Measurements from ENCODE around the gene MMP19.

Gene MMP19

DNA sequence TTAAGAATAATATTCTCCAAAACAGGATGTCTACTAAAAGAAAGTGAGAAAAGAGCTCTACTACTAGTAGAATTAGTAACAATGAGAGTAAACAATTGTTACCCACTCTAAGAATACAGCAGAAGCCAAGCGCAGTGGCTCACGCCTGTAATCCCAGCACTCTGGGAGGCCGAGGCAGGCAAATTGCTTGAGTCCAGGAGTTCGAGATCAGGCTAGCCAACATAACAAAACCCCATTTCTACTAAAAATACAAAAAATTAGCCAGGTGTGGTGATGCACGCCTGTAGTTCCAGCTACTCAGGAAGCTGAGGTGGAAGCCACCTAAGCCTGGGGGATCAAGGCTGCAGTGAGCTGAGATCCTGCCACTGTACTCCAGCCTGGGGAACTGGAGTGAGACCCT is 18.0 kb downstream of the MMP19 start:
- H2AK5ac ChIP-seq (ENCODE audit: low read length, severe bottlenecking) = no peak overlapping the region
- no peak overlapping the region for H3K4me3 ChIP-seq (ENCODE audit: insufficient read depth in 1 of 2, low read depth in 1 of 2, low read length in 2 of 2)
- no peak overlapping the region for H4K8ac ChIP-seq (ENCODE audit: low read length)
- H2BK15ac ChIP-seq (ENCODE audit: low read depth, poor library complexity, severe bottlenecking) = no peak overlapping the region
- H3K18ac ChIP-seq (ENCODE audit: low read depth in 1 of 2, low read length in 2 of 2) = no peak overlapping the region
- H3K36me3 ChIP-seq (ENCODE audit: control insufficient read depth in 1 of 2, insufficient read depth in 2 of 2, low read depth in 1 of 2, low read length in 2 of 2) = peaks cover 28 to 48% of the 10 kb centered on the region in 2 experiments
- no peaks in the 10 kb centered on the region for H3K9me3 ChIP-seq (ENCODE audit: control insufficient read depth, low read length)
- H3K4me2 ChIP-seq (ENCODE audit: low read length, poor library complexity, severe bottlenecking) = no peak overlapping the region
- no peak overlapping the region for H2BK12ac ChIP-seq (ENCODE audit: low read length in 2 of 2)
- no peak for DNase-seq
- H3K4me1 ChIP-seq (ENCODE audit: control insufficient read depth, insufficient read depth, low read depth, low read length) = peaks cover 18% of the 10 kb centered on the region
- no peaks in the 10 kb centered on the region for H3K27me3 ChIP-seq (ENCODE audit: control insufficient read depth in 1 of 2, insufficient read depth in 1 of 2, low read length in 2 of 2)
- H4K91ac ChIP-seq (ENCODE audit: low read length) = no peak overlapping the region
- H3K9ac ChIP-seq (ENCODE audit: low read length) = peak overlapping the region; percentile 42
- no peak overlapping the region for H2BK5ac ChIP-seq (ENCODE audit: low read depth, low read length, poor library complexity, severe bottlenecking)
- H2BK120ac ChIP-seq (ENCODE audit: low read depth, low read length) = no peak overlapping the region
- 95% methylated on average over 5 of the region's 5 CpGs for WGBS
- H3K23ac ChIP-seq (ENCODE audit: low read length in 2 of 2) = no peak overlapping the region
- H3K79me1 ChIP-seq (replicated peaks; ENCODE audit: low read length, poor library complexity, severe bottlenecking) = peaks cover 15% of the 10 kb centered on the region
- H2AFZ ChIP-seq (ENCODE audit: low read depth, low read length) = no peak overlapping the region
- no peak overlapping the region for H3K14ac ChIP-seq (ENCODE audit: low read length in 2 of 2)
- H3K4ac ChIP-seq (ENCODE audit: low read depth in 1 of 2, low read length in 2 of 2) = no peak overlapping the region
- H3K27ac ChIP-seq (ENCODE audit: low read length, poor library complexity, severe bottlenecking) = no peak overlapping the region

DNA sequence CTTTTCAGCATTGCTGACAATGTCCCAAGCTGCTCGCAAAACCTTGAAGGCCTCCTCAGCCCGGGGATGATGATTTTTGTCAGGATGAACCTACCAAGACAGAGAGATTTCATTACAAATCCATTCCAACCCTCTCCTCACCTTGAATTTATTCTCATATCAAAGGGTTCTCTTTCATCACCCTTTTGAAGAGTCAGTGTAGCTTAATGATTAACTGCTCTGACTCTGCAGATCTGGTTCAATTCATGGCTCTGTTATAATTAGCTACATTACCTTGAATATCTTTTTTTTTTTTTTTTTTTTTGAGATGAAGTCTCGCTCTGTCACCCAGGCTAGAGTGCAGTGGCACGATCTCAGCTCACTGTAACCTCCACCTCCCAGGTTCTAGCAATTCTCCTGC is 19.3 kb downstream of the MMP19 start:
- no peak for DNase-seq
- WGBS = 98% methylated on average over 2 of the region's 4 CpGs
- no peak overlapping the region for H2BK12ac ChIP-seq (ENCODE audit: low read length in 2 of 2)

DNA sequence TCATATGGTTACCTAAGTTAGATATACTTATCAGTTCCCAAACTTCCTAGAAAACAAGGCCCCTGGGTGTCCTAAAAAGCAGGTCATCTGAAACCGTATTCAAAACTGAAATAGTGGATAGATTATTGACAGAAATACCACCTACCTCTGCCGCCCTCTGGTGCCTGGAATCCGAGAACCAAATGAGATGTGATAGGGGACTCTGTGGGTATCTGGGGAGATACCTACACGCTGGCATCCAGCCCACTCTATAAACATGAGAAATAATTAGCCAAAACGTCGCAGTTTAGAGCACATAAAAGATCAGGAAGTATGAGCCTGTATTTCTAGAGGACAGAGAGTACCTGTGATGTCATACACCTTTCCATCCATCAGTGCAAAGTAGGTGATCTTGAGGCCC is 20.5 kb downstream of the MMP19 start:
- H3K14ac ChIP-seq (ENCODE audit: low read length in 2 of 2) = no peak overlapping the region
- H2AK5ac ChIP-seq (ENCODE audit: low read length, severe bottlenecking) = no peak overlapping the region
- peak; percentile 22 for DNase-seq
- no peak overlapping the region for H2BK5ac ChIP-seq (ENCODE audit: low read depth, low read length, poor library complexity, severe bottlenecking)
- H3K27me3 ChIP-seq (ENCODE audit: control insufficient read depth in 1 of 2, insufficient read depth in 1 of 2, low read length in 2 of 2) = no peaks in the 10 kb centered on the region
- H3K23ac ChIP-seq (ENCODE audit: low read length in 2 of 2) = no peak overlapping the region
- no peak overlapping the region for H3K18ac ChIP-seq (ENCODE audit: low read depth in 1 of 2, low read length in 2 of 2)
- no peak overlapping the region for H3K4ac ChIP-seq (ENCODE audit: low read depth in 1 of 2, low read length in 2 of 2)
- no peak overlapping the region for H3K9ac ChIP-seq (ENCODE audit: low read length)
- H3K27ac ChIP-seq (ENCODE audit: low read length, poor library complexity, severe bottlenecking) = peak overlapping the region; percentile 49
- H3K4me1 ChIP-seq (ENCODE audit: control insufficient read depth, insufficient read depth, low read depth, low read length) = peaks cover 14% of the 10 kb centered on the region
- H3K4me3 ChIP-seq (ENCODE audit: insufficient read depth in 1 of 2, low read depth in 1 of 2, low read length in 2 of 2) = no peak overlapping the region
- H3K4me2 ChIP-seq (ENCODE audit: low read length, poor library complexity, severe bottlenecking) = no peak overlapping the region
- H3K79me1 ChIP-seq (replicated peaks; ENCODE audit: low read length, poor library complexity, severe bottlenecking) = peaks cover 19% of the 10 kb centered on the region
- WGBS = 75% methylated on average over 6 of the region's 6 CpGs
- no peak overlapping the region for H2BK12ac ChIP-seq (ENCODE audit: low read length in 2 of 2)
- no peaks in the 10 kb centered on the region for H3K9me3 ChIP-seq (ENCODE audit: control insufficient read depth, low read length)
- no peak overlapping the region for H4K8ac ChIP-seq (ENCODE audit: low read length)
- H2BK120ac ChIP-seq (ENCODE audit: low read depth, low read length) = no peak overlapping the region
- no peak overlapping the region for H2AFZ ChIP-seq (ENCODE audit: low read depth, low read length)
- no peak overlapping the region for H4K91ac ChIP-seq (ENCODE audit: low read length)
- H2BK15ac ChIP-seq (ENCODE audit: low read depth, poor library complexity, severe bottlenecking) = no peak overlapping the region
- H3K36me3 ChIP-seq (ENCODE audit: control insufficient read depth in 1 of 2, insufficient read depth in 2 of 2, low read depth in 1 of 2, low read length in 2 of 2) = peaks cover 24 to 46% of the 10 kb centered on the region in 2 experiments

More for the DNA sequence above, 19.3 kb downstream of the MMP19 start:
- no peak overlapping the region for H2BK120ac ChIP-seq (ENCODE audit: low read depth, low read length)
- no peak overlapping the region for H3K4ac ChIP-seq (ENCODE audit: low read depth in 1 of 2, low read length in 2 of 2)
- H2BK5ac ChIP-seq (ENCODE audit: low read depth, low read length, poor library complexity, severe bottlenecking) = no peak overlapping the region
- H3K9me3 ChIP-seq (ENCODE audit: control insufficient read depth, low read length) = no peaks in the 10 kb centered on the region
- H3K79me1 ChIP-seq (replicated peaks; ENCODE audit: low read length, poor library complexity, severe bottlenecking) = peaks cover 20% of the 10 kb centered on the region
- no peak overlapping the region for H3K9ac ChIP-seq (ENCODE audit: low read length)
- no peak overlapping the region for H4K8ac ChIP-seq (ENCODE audit: low read length)
- peaks cover 34 to 55% of the 10 kb centered on the region in 2 experiments for H3K36me3 ChIP-seq (ENCODE audit: control insufficient read depth in 1 of 2, insufficient read depth in 2 of 2, low read depth in 1 of 2, low read length in 2 of 2)
- H2AFZ ChIP-seq (ENCODE audit: low read depth, low read length) = no peak overlapping the region
- H3K27ac ChIP-seq (ENCODE audit: low read length, poor library complexity, severe bottlenecking) = peak overlapping the region; percentile 8
- no peak overlapping the region for H3K4me2 ChIP-seq (ENCODE audit: low read length, poor library complexity, severe bottlenecking)
- H3K4me1 ChIP-seq (ENCODE audit: control insufficient read depth, insufficient read depth, low read depth, low read length) = peaks cover 22% of the 10 kb centered on the region
- no peak overlapping the region for H2BK15ac ChIP-seq (ENCODE audit: low read depth, poor library complexity, severe bottlenecking)
- no peak overlapping the region for H3K4me3 ChIP-seq (ENCODE audit: insufficient read depth in 1 of 2, low read depth in 1 of 2, low read length in 2 of 2)
- no peak overlapping the region for H4K91ac ChIP-seq (ENCODE audit: low read length)
- no peaks in the 10 kb centered on the region for H3K27me3 ChIP-seq (ENCODE audit: control insufficient read depth in 1 of 2, insufficient read depth in 1 of 2, low read length in 2 of 2)
- no peak overlapping the region for H3K23ac ChIP-seq (ENCODE audit: low read length in 2 of 2)
- H3K14ac ChIP-seq (ENCODE audit: low read length in 2 of 2) = no peak overlapping the region
- no peak overlapping the region for H2AK5ac ChIP-seq (ENCODE audit: low read length, severe bottlenecking)
- H3K18ac ChIP-seq (ENCODE audit: low read depth in 1 of 2, low read length in 2 of 2) = no peak overlapping the region

DNA sequence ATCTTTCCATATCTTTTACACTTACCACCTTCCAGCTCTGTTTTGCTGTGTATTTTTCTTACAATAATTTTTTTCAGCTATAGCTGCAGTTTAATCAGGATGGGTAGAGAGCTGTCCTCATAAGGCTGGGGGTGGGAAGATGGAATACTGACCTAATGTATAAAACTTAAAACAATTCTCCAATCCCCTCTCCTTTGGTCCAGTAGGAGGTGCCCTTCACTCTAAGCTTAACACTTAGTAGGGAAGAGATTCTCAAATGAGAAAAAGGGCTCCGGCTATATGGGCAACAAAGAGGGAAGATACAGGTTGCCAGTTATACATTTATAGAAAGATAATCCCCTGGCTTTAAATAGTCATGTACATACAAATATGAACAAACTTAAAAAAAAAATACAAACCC is 22.1 kb downstream of the MMP19 start:
- H3K4me1 ChIP-seq (ENCODE audit: control insufficient read depth, insufficient read depth, low read depth, low read length) = peaks cover 7% of the 10 kb centered on the region
- no peak overlapping the region for H3K23ac ChIP-seq (ENCODE audit: low read length in 2 of 2)
- H4K8ac ChIP-seq (ENCODE audit: low read length) = no peak overlapping the region
- no peaks in the 10 kb centered on the region for H3K9me3 ChIP-seq (ENCODE audit: control insufficient read depth, low read length)
- H2BK15ac ChIP-seq (ENCODE audit: low read depth, poor library complexity, severe bottlenecking) = no peak overlapping the region
- H3K14ac ChIP-seq (ENCODE audit: low read length in 2 of 2) = no peak overlapping the region
- no CpG with 5 or more reads among the region's 1 CpG for WGBS
- DNase-seq = peak; percentile 48
- no peak overlapping the region for H2AFZ ChIP-seq (ENCODE audit: low read depth, low read length)
- no peak overlapping the region for H2BK120ac ChIP-seq (ENCODE audit: low read depth, low read length)
- H3K27ac ChIP-seq (ENCODE audit: low read length, poor library complexity, severe bottlenecking) = no peak overlapping the region
- peaks cover 19% of the 10 kb centered on the region for H3K79me1 ChIP-seq (replicated peaks; ENCODE audit: low read length, poor library complexity, severe bottlenecking)
- no peak overlapping the region for H3K4me2 ChIP-seq (ENCODE audit: low read length, poor library complexity, severe bottlenecking)
- H3K9ac ChIP-seq (ENCODE audit: low read length) = no peak overlapping the region
- no peak overlapping the region for H4K91ac ChIP-seq (ENCODE audit: low read length)
- no peak overlapping the region for H3K18ac ChIP-seq (ENCODE audit: low read depth in 1 of 2, low read length in 2 of 2)
- H3K27me3 ChIP-seq (ENCODE audit: control insufficient read depth in 1 of 2, insufficient read depth in 1 of 2, low read length in 2 of 2) = no peaks in the 10 kb centered on the region
- H2BK5ac ChIP-seq (ENCODE audit: low read depth, low read length, poor library complexity, severe bottlenecking) = no peak overlapping the region
- H3K36me3 ChIP-seq (ENCODE audit: control insufficient read depth in 1 of 2, insufficient read depth in 2 of 2, low read depth in 1 of 2, low read length in 2 of 2) = peaks cover 22 to 48% of the 10 kb centered on the region in 2 experiments
- no peak overlapping the region for H3K4ac ChIP-seq (ENCODE audit: low read depth in 1 of 2, low read length in 2 of 2)
- H2AK5ac ChIP-seq (ENCODE audit: low read length, severe bottlenecking) = no peak overlapping the region
- H3K4me3 ChIP-seq (ENCODE audit: insufficient read depth in 1 of 2, low read depth in 1 of 2, low read length in 2 of 2) = no peak overlapping the region
- H2BK12ac ChIP-seq (ENCODE audit: low read length in 2 of 2) = no peak overlapping the region
